ENCODE measurements around the gene ZNF554.

The ZNF554 gene

GRCh38 chr19:2834294-2834871 is 14.7 kb downstream of the ZNF554 start:
- no peak for DNase-seq

GRCh38 chr19:2837430-2837829 is 17.8 kb downstream of the ZNF554 start:
- DNase-seq, result no peak

- DNase-seq, result peak; percentile 97 to 99
Measured at GRCh38 chr19:2840794-2841791, 21.4 kb downstream of the ZNF554 start, which contains the start of gene ZNF555. Gene ZNF555 (plus strand): TSS chr19:2841475. CDS start chr19:2841573, 98 bp downstream.

GRCh38 chr19:2841855-2842574 is 22.3 kb downstream of the ZNF554 start:
- no peak for DNase-seq

GRCh38 chr19:2845107-2845506 is 25.4 kb downstream of the ZNF554 start:
- no peak for DNase-seq

GRCh38 chr19:2846180-2846894 is 26.7 kb downstream of the ZNF554 start:
- no peak for DNase-seq

- DNase-seq, result no peak
Measured at GRCh38 chr19:2847507-2847906, 27.8 kb downstream of the ZNF554 start.

GRCh38 chr19:2848616-2849015 is 28.9 kb downstream of the ZNF554 start:
- DNase-seq, result no peak

- DNase-seq, result no peak
Measured at GRCh38 chr19:2850256-2850925, 30.7 kb downstream of the ZNF554 start.

- no peak for DNase-seq
Measured at GRCh38 chr19:2852598-2852997, 32.9 kb downstream of the ZNF554 start.

- no peak for DNase-seq
Measured at GRCh38 chr19:2853015-2853606, 33.4 kb downstream of the ZNF554 start.

- DNase-seq, result no peak
Measured at GRCh38 chr19:2854849-2855248, 35.2 kb downstream of the ZNF554 start.

- DNase-seq, result no peak
Measured at GRCh38 chr19:2856457-2857050, 36.9 kb downstream of the ZNF554 start.

GRCh38 chr19:2858864-2859263 is 39.2 kb downstream of the ZNF554 start:
- no peak for DNase-seq

GRCh38 chr19:2863816-2864215 is 44.1 kb downstream of the ZNF554 start:
- no peak for DNase-seq

- DNase-seq, result no peak
Measured at GRCh38 chr19:2865334-2866100, 45.8 kb downstream of the ZNF554 start.

- DNase-seq, result no peak
Measured at GRCh38 chr19:2866495-2867024, 46.9 kb downstream of the ZNF554 start.

- DNase-seq, result no peak
Measured at GRCh38 chr19:2867025-2867991, 47.6 kb downstream of the ZNF554 start, which contains the start of gene ZNF556. Gene ZNF556 (plus strand): TSS chr19:2867335. CDS start chr19:2867422, 87 bp downstream.

- no peak for DNase-seq
Measured at GRCh38 chr19:2869618-2870017, 50.0 kb downstream of the ZNF554 start.
